Measurements from ENCODE around the gene LIPJ.

DNA sequence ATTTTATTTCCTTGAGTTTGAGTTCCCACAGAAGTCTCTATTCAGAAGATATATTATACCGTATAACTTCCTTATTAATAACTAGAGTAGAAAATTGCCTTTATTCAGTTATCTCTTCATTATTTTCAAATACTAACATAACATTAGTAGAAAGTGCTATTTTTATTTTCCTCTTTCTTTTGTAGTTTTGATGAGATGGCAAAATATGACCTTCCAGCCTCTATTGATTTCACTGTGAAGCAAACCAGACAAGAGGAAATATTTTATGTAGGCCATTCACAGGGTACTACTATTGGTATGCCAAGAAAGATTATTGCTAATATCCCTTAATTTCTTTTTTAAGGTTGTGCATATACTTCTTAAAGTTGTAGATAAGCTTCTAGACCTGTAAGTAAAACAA is 7.9 kb downstream of the LIPJ start:
- TF ChIP-seq, protein P1, sequence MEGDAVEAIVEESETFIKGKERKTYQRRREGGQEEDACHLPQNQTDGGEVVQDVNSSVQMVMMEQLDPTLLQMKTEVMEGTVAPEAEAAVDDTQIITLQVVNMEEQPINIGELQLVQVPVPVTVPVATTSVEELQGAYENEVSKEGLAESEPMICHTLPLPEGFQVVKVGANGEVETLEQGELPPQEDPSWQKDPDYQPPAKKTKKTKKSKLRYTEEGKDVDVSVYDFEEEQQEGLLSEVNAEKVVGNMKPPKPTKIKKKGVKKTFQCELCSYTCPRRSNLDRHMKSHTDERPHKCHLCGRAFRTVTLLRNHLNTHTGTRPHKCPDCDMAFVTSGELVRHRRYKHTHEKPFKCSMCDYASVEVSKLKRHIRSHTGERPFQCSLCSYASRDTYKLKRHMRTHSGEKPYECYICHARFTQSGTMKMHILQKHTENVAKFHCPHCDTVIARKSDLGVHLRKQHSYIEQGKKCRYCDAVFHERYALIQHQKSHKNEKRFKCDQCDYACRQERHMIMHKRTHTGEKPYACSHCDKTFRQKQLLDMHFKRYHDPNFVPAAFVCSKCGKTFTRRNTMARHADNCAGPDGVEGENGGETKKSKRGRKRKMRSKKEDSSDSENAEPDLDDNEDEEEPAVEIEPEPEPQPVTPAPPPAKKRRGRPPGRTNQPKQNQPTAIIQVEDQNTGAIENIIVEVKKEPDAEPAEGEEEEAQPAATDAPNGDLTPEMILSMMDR (IDR thresholded peaks at IDR 0.05; ENCODE audit: borderline replicate concordance, extremely low read depth, low read length, poor library complexity, severe bottlenecking), result no peak
- no peak for TF ChIP-seq EZH2 (IDR thresholded peaks at IDR 0.05; ENCODE audit: borderline replicate concordance, low read depth, low read length, severe bottlenecking)

Measured in DND-41 (cell line).